H1 (cell line): ENCODE data around the gene COMT. TPM values are rescaled to one million over a fixed set of nuclear protein-coding genes. Genes with fewer than 3 reads are reported as not detected.

Source experiments
- SP2 ChIP-seq: IDR thresholded peaks from 2 replicates; pipeline ENCODE4 v1.6.1; 2012; ENCODE audit warnings: mild to moderate bottlenecking, low read length, inconsistent platforms
- SUZ12 ChIP-seq: fragments of 200-600 bp; sonication (generic); IDR thresholded peaks from 2 replicates; pipeline ENCODE4 v1.6.1; 2012; ENCODE audit warnings: mild to moderate bottlenecking, inconsistent platforms, low read length, moderate library complexity, mixed read lengths
- YY1 ChIP-seq: IDR thresholded peaks from 2 replicates; pipeline ENCODE4 v1.6.1; 2011; ENCODE audit warnings: low read depth, mild to moderate bottlenecking, low read length
- polyA plus RNA-seq, 7 experiments: library from polyadenylated mRNA; depleted of rRNA in 3 of 7; stranded (reverse) in 5 of 7; unstranded in 2 of 7; fragments of >200 nt in 5 of 7; fragments of 200-250 nt in 2 of 7; gene quantifications; 1 replicate in 5 of 7; 2 replicates in 1 of 7; 4 replicates in 1 of 7; pipeline versions ENCODE4 v1.2.1 to v1.2.3, GENCODE V29; 2011 to 2013; ENCODE audit warnings: missing spikeins in 2 of 7, mixed read lengths in 2 of 7
- total RNA-seq: library from RNA; stranded (reverse); fragmentation: NEBNext Ultra II Directional; extraction: Animal tissue kit (Norgen Biotek cat#: 25700); gene quantifications from 2 replicates; pipeline ENCODE4 v1.2.1, GENCODE V29; 2021

COMT gene
- total and polyA plus RNA-seq, 2 of the 8 experiments (the other 6 are each of a cell fraction or from before 2014, with no cell fraction given), result 15.2 to 33.7 TPM

- TF ChIP-seq YY1 (no peak), SP2 (no peak), SUZ12 (no peak)
- TF ChIP-seq, all 59 proteins: peak for 0
Observed at GRCh38 chr22:19983741-19984140, 42.2 kb downstream of the COMT start (continued).
